GM18873 (cell line): ENCODE data around the gene RIMBP3B.
"Not testable (repeated sequence)": the region's sequence is repeated elsewhere in the genome, so short reads cannot be mapped to it uniquely, and the experiment has no call there.

Experiments used
- ATAC-seq: cut with Tn5 transposase; IDR thresholded peaks from one replicate; pipeline ENCODE4 v1.9.1; 2021; ENCODE audit warnings: mild to moderate bottlenecking, moderate library complexity, moderate number of reproducible peaks; ENCODE audit not compliant: unreplicated experiment, low FRiP score

The RIMBP3B gene

GRCh38 chr22:21407792-21408191 is 24.2 kb downstream of the RIMBP3B start:
- not testable (repeated sequence) for ATAC-seq

DNA sequence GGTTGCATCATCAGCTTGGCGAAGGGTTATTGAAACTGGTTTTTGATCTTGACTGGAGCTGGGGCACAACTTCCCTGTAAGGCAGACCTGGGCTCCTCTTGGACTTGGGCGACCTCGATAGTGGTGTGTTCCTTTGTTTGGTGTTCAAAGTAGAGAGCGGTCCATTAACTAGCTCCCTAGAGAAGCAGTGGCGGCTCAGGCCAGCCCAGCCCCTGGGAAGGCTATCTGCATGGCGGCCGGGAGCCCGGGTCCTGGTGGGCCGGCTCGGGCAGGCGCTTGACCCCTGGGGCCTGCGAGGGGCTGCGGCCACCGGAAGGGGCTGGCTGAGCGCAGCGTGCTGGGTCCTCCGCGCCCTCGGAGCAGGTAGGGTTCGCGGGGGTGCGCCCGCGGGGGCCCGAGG is 32.8 kb downstream of the RIMBP3B start:
- not testable (repeated sequence) for ATAC-seq

DNA sequence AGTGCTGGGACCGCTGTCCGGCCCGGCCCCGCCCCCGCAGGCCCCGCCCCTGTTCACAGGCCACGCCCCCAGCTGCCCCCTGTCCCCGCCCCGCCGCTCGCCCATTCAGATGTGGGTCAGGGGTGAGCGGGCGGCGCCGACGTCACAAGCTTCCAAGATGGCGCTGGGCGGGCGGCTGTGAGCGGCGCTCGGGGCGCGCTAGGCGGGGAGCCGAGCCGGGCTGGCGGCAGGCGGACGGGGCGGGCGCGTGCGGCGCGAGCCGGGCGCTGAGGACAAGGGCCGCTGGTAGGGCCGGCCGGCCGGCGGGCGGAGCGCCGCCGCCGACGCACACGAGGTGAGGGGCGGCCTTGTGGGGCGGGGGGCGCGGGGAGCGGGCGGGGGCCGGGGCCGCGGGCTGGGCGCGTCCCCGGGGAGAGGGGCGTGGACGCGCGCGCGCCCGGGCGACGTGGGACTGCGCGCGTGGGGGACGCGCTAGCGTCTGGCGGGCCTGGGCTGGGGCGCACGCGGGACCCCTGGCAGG is 33.7 kb downstream of the RIMBP3B start, which contains the start of gene HIC2:
Gene HIC2 (plus strand): TSS at position 145 of the 520 bp plus-strand sequence. CDS start 25,461 bp downstream, outside the sequence.
- ATAC-seq: not testable (repeated sequence)

DNA sequence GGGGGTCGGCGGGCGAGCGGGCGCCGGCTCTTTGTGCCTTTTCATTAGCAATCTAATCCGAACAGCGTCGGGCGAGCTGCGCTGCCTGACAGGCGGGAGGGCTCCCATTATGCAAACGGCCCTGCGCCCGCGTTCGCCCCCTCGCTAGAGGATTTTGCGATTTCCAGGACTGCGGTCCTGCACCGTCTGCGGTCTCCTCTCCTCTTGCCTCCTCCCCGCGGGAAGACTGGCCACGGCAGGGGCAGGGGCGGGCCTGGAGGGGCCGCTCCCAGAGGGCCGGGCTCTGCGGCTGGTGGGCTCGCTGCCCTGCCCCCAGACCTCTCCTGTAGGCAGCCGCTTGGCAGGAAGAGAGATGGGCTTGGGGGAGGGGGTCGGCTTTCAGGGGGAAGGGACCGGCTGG is 34.3 kb downstream of the RIMBP3B start:
- ATAC-seq: not testable (repeated sequence)

DNA sequence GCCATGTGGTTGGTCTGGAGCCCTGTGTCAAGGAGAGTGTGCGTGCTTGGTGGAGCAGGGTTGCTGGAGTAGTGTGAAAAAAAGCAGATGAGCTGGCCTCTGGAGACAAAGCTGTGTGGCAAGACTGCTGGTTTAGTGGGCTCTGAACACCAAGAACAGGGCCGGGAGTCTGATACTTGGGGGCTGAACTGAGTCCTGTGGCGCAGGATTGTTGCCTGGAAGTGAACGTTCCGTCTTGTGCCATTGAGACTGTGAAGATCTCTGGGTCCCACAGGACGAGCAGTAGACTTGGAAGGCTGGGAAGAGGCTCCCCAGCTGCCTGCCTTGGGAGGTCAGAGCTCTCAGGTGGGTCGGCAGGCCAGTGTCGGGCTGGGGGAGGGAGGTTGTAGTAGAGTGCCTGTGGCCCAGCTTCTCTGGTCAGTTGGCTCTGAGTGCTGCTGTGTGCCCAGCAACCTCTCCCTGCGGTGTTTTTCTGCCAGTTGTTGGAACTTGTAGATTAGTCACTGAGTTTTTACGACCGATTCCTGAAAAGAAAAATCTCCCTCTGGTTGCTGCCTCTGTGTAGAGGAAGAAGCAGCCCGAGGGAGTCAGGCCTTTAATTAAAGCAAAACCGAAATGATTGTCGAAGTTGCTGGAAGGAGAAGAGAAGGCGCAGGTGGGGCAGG is 35.6 kb downstream of the RIMBP3B start:
- not testable (repeated sequence) for ATAC-seq

DNA sequence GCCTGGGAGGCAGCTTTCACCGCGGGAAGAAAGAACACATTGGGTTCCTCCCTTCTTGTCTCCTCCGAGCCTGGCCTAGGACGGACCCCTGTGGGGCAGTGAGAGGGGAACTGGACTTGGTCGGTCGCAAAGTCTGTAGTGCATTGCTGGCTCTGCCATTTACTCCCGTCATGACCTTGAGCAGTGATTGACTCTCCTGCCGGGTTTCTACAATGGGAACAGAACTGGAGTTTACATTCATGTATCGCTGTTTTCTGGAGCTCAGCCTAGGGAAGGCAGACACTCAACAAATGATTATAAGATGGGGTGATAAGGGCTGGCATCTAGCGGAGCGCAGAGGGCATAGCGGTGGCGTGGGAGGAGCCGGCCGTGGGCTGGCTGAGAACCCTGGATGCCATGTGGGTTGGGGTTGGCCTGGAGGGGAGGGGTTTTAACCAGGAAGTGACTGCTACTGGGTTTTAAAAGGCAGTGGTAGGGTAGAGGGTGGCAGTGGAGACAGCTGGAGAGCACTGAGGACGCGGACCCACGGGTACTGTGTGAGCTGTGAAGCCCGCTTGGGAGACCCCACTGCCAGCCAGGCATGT is 36.7 kb downstream of the RIMBP3B start:
- ATAC-seq: not testable (repeated sequence)

DNA sequence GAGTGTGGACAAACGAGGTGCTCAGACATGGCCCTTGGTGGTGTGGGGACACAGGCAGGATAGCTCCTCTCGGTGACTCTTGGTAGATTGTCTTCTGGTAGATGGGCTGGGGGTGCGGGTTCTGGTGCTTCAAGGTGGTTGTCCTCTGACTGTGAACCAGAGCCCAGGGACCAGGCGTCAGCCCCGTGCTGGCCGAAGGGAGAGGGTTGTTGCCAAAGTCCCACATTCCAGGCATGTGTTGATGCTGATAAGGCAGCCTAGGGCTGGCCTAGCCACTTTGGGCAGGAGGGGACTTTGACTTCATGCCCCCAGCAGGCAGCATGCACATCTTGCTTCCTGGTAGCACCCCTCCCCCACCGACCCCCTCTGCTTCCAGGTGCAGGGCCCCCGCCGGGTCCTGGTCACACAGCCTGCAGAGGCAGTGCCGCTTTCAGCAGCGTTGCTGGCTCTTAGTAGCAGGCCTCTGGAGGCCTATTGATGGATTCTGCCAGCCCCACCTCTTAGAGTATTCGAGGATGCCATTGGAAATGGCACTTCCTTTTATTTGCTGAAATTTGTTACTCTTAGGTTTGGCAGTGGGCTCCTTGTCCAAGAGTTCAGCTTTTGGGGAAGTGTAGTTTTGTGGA is 40.6 kb downstream of the RIMBP3B start:
- not testable (repeated sequence) for ATAC-seq

DNA sequence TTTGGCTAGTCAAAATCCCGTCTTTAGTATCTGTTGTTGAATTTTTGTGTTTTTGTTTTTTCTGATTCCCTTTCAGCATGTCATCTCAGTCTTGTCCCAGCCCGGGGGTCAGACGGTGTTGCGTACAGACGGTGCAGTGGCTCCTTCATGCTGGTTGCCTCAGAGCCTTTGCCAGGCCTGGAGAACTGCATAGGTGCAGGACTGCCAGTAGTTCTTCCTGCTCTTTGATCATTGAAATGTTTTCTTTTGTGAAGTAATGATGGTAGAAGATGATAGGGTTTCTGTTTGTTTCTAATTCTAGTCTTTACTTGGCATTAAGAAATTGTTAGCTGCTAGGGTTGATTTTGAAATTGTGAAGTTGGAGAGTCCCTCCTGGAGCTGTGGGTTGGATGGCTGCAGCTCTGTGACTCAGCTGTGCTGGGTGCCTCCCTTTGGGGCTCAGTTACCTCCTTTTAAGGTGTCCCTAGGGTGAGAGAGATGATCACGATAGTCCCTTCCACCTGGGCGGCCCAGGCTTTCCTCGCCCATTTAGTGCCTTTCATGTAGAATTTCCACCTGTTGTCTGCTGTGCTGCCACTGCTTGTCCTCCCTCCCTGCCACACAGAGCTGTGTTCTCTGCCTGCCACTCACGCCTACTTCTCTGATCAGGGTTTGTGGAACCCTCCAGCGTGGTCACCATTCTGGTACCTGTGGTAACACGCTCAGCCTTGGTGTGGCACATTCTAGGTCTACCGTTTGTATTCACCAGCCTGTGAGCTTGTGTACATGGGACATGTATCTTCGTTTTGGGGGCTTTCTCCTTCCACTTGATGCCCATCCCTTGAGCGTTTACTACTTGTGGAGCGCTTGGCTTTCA is 51.1 kb downstream of the RIMBP3B start:
- not testable (repeated sequence) for ATAC-seq

GRCh38 chr22:21435998-21436810 is 52.7 kb downstream of the RIMBP3B start:
- not testable (repeated sequence) for ATAC-seq

GRCh38 chr22:21438013-21438412 is 54.5 kb downstream of the RIMBP3B start:
- ATAC-seq: not testable (repeated sequence)
